Testis (tissue), 3 donors: ENCODE data around the gene HACD1. TPM values are rescaled to one million over a fixed set of nuclear protein-coding genes. Genes with fewer than 3 reads are reported as not detected.

Experiments used
- DNase-seq: peaks from one replicate; pipeline ENCODE4 v3.0.0-alpha.2; 2019
- H3K27ac ChIP-seq, 2 donors: fragments of 200-600 bp; sonication (generic); one replicate each; pipeline ENCODE4 v1.5.1; 2019
- H3K27me3 ChIP-seq: fragments of 200-600 bp; sonication (generic); one replicate; pipeline ENCODE4 v1.5.1; 2019
- H3K36me3 ChIP-seq: fragments of 200-600 bp; sonication (generic); one replicate; pipeline ENCODE4 v1.5.1; 2017; ENCODE audit warnings: low read depth; ENCODE audit errors: missing control alignments
- H3K4me1 ChIP-seq: fragments of 200-600 bp; sonication (generic); one replicate; pipeline ENCODE4 v1.5.1; 2019
- H3K4me3 ChIP-seq, 2 donors: fragments of 200-600 bp; sonication (generic); one replicate each; pipeline ENCODE4 v1.5.1; 2017 to 2019
- H3K9me3 ChIP-seq: fragments of 200-600 bp; sonication (generic); one replicate; pipeline ENCODE4 v1.5.1; 2017
- CTCF ChIP-seq, 3 experiments: fragments of 450-650 bp in 2 of 3; fragments of 200-600 bp in 1 of 3; sonication (generic) in 1 of 3; IDR thresholded peaks; one replicate each; pipeline ENCODE4 v1.5.1; 2016 to 2019; ENCODE audit warnings: antibody characterized with exemption in 3 of 3, mild to moderate bottlenecking in 2 of 3, moderate library complexity in 1 of 3
- POLR2A ChIP-seq: fragments of 450-650 bp; IDR thresholded peaks from one replicate; pipeline ENCODE4 v1.6.1; 2017; ENCODE audit warnings: antibody characterized with exemption, mild to moderate bottlenecking, moderate library complexity
- WGBS, 2 donors: methylation state at CpG; one replicate each; pipeline ENCODE4 v1.1.5; 2018; 5-methylcytosine and 5-hydroxymethylcytosine counted together
- intact Hi-C: fragments of 100-400 bp; cut with DNase I; formaldehyde crosslinking; loops from one replicate; pipeline ENCODE4 v1.15.1; 2023; ENCODE audit warnings: low total_unique reads
- polyA plus RNA-seq: library from polyadenylated mRNA; stranded (reverse); fragments of 350-450 nt; fragmentation: Illumina TruSeq; extraction: RNeasy Lipid Tissue Mini Kit (QIAGEN cat#74804); gene quantifications from one replicate; pipeline ENCODE4 v1.2.3, GENCODE V29; 2014; ENCODE audit warnings: low read depth, low replicate concordance; ENCODE audit not compliant: insufficient read depth
- total RNA-seq, 2 donors: library from RNA; depleted of rRNA; stranded (reverse); fragments of >200 nt; gene quantifications; one replicate each; pipeline ENCODE4 v1.2.3, GENCODE V29; 2016

HACD1 gene
- total and polyA plus RNA-seq, 3 donors from 2014 or later = 14.0 to 28.5 (median 16.2) TPM

DNA sequence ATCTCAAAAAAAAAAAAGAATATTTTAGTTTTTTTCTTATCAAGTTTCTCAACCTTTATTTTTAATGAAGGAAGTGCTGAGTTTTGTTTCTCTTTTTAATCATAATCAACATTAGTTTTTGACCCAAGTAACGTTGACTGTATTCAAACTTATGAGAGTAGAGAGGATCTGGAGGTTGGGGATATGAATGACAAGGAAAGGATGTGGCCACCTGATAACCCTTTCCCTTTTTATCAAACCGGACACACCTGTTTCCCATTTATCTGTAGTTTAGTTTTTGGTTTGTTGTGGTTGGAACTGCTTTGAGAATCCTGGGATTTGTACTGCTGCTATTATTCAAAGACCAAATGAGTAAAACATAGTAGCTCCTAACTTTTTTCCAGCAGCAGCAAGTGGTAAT, 38.6 kb downstream of the HACD1 start:
- Histone ChIP-seq H3K27me3 (no peaks in the 10 kb centered on the region), H3K36me3 (no peaks in the 10 kb centered on the region), H3K27ac (no peak overlapping the region), H3K9me3 (no peaks in the 10 kb centered on the region), H3K4me3 (no peak overlapping the region), H3K4me1 (no peaks in the 10 kb centered on the region)
- intact Hi-C loops = no loop called here
- no peak for DNase-seq
- 75 to 76% methylated on average over 2 of the region's 2 CpGs for WGBS, 2 donors
- TF ChIP-seq POLR2A = no peak

DNA sequence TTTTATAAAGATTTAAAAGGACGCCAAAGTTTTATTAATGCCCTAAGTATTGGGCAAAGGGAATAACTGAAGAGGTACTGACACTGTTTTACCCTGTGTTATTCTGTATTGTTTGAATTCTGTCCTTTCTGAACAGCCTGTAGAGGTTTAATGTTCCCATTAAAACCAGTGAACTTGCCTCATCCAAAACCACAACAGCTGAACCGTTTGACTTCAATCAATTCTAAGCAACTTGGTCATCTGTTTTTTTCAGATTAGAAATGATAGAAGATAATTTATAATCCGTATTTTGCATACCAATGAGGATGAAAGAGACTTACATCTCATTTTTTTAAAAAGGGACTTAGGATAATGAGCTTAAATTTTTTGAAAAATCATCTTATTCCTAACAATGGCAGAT, 40.4 kb downstream of the HACD1 start:
- H3K27ac ChIP-seq = no peak overlapping the region
- no peaks in the 10 kb centered on the region for H3K9me3 ChIP-seq
- no peaks in the 10 kb centered on the region for H3K36me3 ChIP-seq
- TF ChIP-seq POLR2A = no peak
- no peak for TF ChIP-seq CTCF (IDR thresholded peaks at IDR 0.05)
- 67% methylated on average over 3 of the region's 3 CpGs for WGBS, 2 donors
- no peak for DNase-seq
- no peaks in the 10 kb centered on the region for H3K4me1 ChIP-seq
- intact Hi-C loops = no loop called here
- H3K27me3 ChIP-seq = no peaks in the 10 kb centered on the region
- no peak overlapping the region for H3K4me3 ChIP-seq

GRCh38 chr10:17564911-17565310, 52.3 kb downstream of the HACD1 start:
- no peak for DNase-seq
- Histone ChIP-seq H3K4me3 (no peak overlapping the region), H3K36me3 (no peaks in the 10 kb centered on the region), H3K27me3 (no peaks in the 10 kb centered on the region), H3K27ac (no peak overlapping the region), H3K4me1 (no peaks in the 10 kb centered on the region), H3K9me3 (no peaks in the 10 kb centered on the region)
- intact Hi-C loops = no loop called here
- 88 to 100% methylated on average over 3 of the region's 3 CpGs for WGBS, 2 donors
- no peak for TF ChIP-seq POLR2A
- TF ChIP-seq CTCF (IDR thresholded peaks at IDR 0.05) = no peak

GRCh38 chr10:17563452-17563851, 53.7 kb downstream of the HACD1 start:
- intact Hi-C loops = no loop called here

DNA sequence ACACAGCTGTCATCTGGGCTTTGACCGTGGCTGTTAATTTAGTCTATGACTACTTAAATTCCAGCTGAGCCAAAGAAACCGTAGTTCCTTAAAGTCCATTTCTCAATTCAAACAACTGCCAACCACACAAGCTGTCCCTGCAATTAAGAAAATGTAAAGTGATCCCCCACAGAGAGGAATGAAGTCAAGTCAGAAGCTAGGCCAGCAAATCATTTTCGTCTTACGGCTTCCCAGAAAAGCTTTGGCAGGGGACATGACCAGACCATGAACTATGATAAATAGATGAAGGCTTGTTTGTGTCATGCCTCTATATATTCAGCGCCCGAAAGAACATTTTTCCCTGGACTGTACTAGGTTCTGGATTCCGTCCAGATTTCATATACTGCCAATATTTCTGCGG, 54.6 kb downstream of the HACD1 start:
- TF ChIP-seq CTCF (IDR thresholded peaks at IDR 0.05) = no peak
- TF ChIP-seq POLR2A = no peak
- no peaks in the 10 kb centered on the region for H3K4me1 ChIP-seq
- H3K9me3 ChIP-seq = no peaks in the 10 kb centered on the region
- H3K36me3 ChIP-seq = no peaks in the 10 kb centered on the region
- no peak overlapping the region for H3K4me3 ChIP-seq
- H3K27ac ChIP-seq = no peak overlapping the region
- intact Hi-C loops = no loop called here
- no peak for DNase-seq
- 46 to 50% methylated on average over 8 of the region's 8 CpGs for WGBS, 2 donors
- no peaks in the 10 kb centered on the region for H3K27me3 ChIP-seq

More at GRCh38 chr10:17563452-17563851, 53.7 kb downstream of the HACD1 start:
- TF ChIP-seq CTCF (IDR thresholded peaks at IDR 0.05) (no peak), POLR2A (no peak)
- WGBS, 2 donors = 79% methylated on average over 4 of the region's 4 CpGs
- H3K36me3 ChIP-seq = no peaks in the 10 kb centered on the region
- no peak for DNase-seq
- H3K4me3 ChIP-seq = no peak overlapping the region
- H3K27me3 ChIP-seq = no peaks in the 10 kb centered on the region
- H3K4me1 ChIP-seq = no peaks in the 10 kb centered on the region
- no peak overlapping the region for H3K27ac ChIP-seq
- H3K9me3 ChIP-seq = no peaks in the 10 kb centered on the region
